C4-2B (cell line): ENCODE data around the gene OPN4.

Source experiments
- ZFX ChIP-seq: fragments of 450-650 bp; IDR thresholded peaks from 2 replicates; pipeline ENCODE4 v1.6.1; 2017
- TF ChIP-seq, protein P1 (sequence below): fragments of 450-650 bp; conservative IDR thresholded peaks from 2 replicates; pipeline ENCODE4 v1.5.1; 2017; ENCODE audit warnings: mild to moderate bottlenecking

DNA sequence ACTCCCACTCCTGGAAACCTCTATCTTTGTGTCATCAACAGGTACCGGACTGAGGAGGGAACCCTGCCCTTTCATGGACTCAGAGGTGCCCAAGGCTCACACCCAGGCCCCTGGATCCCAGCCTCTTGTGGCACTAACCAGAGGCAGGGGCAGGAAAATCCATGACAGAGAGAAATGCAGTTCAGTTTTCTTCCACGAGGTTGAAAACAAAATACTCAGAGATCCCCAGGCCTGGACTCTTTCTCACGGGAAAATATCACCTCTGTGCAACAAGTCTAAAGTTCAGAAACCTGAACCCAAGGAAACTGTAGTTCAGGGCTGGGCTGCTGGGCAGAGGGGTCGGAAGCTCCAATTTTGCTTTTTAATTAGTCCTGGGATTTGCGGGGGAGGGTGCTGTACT lies 21.4 kb upstream of the OPN4 start:
- TF ChIP-seq, protein P1, sequence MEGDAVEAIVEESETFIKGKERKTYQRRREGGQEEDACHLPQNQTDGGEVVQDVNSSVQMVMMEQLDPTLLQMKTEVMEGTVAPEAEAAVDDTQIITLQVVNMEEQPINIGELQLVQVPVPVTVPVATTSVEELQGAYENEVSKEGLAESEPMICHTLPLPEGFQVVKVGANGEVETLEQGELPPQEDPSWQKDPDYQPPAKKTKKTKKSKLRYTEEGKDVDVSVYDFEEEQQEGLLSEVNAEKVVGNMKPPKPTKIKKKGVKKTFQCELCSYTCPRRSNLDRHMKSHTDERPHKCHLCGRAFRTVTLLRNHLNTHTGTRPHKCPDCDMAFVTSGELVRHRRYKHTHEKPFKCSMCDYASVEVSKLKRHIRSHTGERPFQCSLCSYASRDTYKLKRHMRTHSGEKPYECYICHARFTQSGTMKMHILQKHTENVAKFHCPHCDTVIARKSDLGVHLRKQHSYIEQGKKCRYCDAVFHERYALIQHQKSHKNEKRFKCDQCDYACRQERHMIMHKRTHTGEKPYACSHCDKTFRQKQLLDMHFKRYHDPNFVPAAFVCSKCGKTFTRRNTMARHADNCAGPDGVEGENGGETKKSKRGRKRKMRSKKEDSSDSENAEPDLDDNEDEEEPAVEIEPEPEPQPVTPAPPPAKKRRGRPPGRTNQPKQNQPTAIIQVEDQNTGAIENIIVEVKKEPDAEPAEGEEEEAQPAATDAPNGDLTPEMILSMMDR, result no peak
- TF ChIP-seq ZFX, result no peak
